GM12891 (cell line): Measurements from ENCODE around the gene HOXA1.

Experiments used
- POLR2A ChIP-seq: IDR thresholded peaks from 2 replicates; pipeline ENCODE4 v1.6.1; 2011; ENCODE audit warnings: low read depth, low read length, control low read depth
- POLR2AphosphoS5 ChIP-seq: IDR thresholded peaks from 2 replicates; pipeline ENCODE4 v1.6.1; 2011; ENCODE audit warnings: low read depth, low read length, control low read depth
- TAF1 ChIP-seq: IDR thresholded peaks from 2 replicates; pipeline ENCODE4 v1.6.1; 2011; ENCODE audit warnings: low read depth, low read length, control low read depth

GRCh38 chr7:27111042-27111750, 15.4 kb upstream of the HOXA1 start:
- TF ChIP-seq TAF1 (no peak), POLR2A (no peak), POLR2AphosphoS5 (no peak)
